Stimulated activated CD4-positive, alpha-beta T cell treated with anti-CD3 and anti-CD28 coated beads, Interleukin-1b, Interleukin-23, amount 100 ng/mL, for 1 hour (primary cell): Measurements from ENCODE around the gene ADGRA3.
"Not testable (repeated sequence)": the region's sequence is repeated elsewhere in the genome, so short reads cannot be mapped to it uniquely, and the experiment has no call there.

Experiments used
- DNase-seq, 2 donors: peaks; one replicate each; pipeline ENCODE4 v3.0.0-alpha.2; 2020; ENCODE audit warnings: low read depth in 2 of 2

Gene ADGRA3

GRCh38 chr4:22439947-22440346, 75.9 kb downstream of the ADGRA3 start:
- DNase-seq = no peak

- DNase-seq = no peak
Observed at GRCh38 chr4:22435652-22436051, 80.2 kb downstream of the ADGRA3 start.

- DNase-seq = no peak
Observed at GRCh38 chr4:22434895-22435294, 81.0 kb downstream of the ADGRA3 start.

GRCh38 chr4:22430626-22431025, 85.2 kb downstream of the ADGRA3 start:
- no peak for DNase-seq

GRCh38 chr4:22428441-22428840, 87.4 kb downstream of the ADGRA3 start:
- no peak for DNase-seq

GRCh38 chr4:22427675-22428074, 88.2 kb downstream of the ADGRA3 start:
- DNase-seq = no peak

- no peak for DNase-seq
Observed at GRCh38 chr4:22420291-22420690, 95.6 kb downstream of the ADGRA3 start.

- no peak for DNase-seq
Observed at GRCh38 chr4:22417408-22417807, 98.5 kb downstream of the ADGRA3 start.

- no peak for DNase-seq
Observed at GRCh38 chr4:22416403-22416802, 99.5 kb downstream of the ADGRA3 start.

- DNase-seq = no peak
Observed at GRCh38 chr4:22414833-22415232, 101.0 kb downstream of the ADGRA3 start.

- DNase-seq = no peak
Observed at GRCh38 chr4:22413471-22413870, 102.4 kb downstream of the ADGRA3 start.

GRCh38 chr4:22412013-22412412, 103.9 kb downstream of the ADGRA3 start:
- DNase-seq = no peak

- DNase-seq = no peak
Observed at GRCh38 chr4:22410645-22411247, 105.1 kb downstream of the ADGRA3 start.

- DNase-seq = no peak
Observed at GRCh38 chr4:22408474-22408873, 107.4 kb downstream of the ADGRA3 start.

- no peak for DNase-seq
Observed at GRCh38 chr4:22407361-22407760, 108.5 kb downstream of the ADGRA3 start.

GRCh38 chr4:22398671-22399070, 117.2 kb downstream of the ADGRA3 start:
- no peak for DNase-seq

GRCh38 chr4:22391551-22391950, 124.3 kb downstream of the ADGRA3 start:
- no peak for DNase-seq

- no peak for DNase-seq
Observed at GRCh38 chr4:22389240-22389870, 126.5 kb downstream of the ADGRA3 start.

GRCh38 chr4:22385611-22386011, 130.3 kb downstream of the ADGRA3 start:
- DNase-seq = no peak

GRCh38 chr4:22384154-22384553, 131.7 kb downstream of the ADGRA3 start:
- no peak for DNase-seq

- DNase-seq = not testable (repeated sequence)
Observed at GRCh38 chr4:22382216-22382615, 133.7 kb downstream of the ADGRA3 start.

GRCh38 chr4:22372986-22373385, 142.9 kb downstream of the ADGRA3 start:
- DNase-seq = no peak

- no peak for DNase-seq
Observed at GRCh38 chr4:22369901-22370562, 145.8 kb downstream of the ADGRA3 start.
